Muscle layer of duodenum (tissue), 2 donors: ENCODE measurements around the gene ACACA.
"Not testable (repeated sequence)": the region's sequence is repeated elsewhere in the genome, so short reads cannot be mapped to it uniquely, and the experiment has no call there.

Experiments
- H3K27ac ChIP-seq: one replicate; pipeline ENCODE4 v1.7.0; 2013; ENCODE audit warnings: mild to moderate bottlenecking, low read length
- H3K27me3 ChIP-seq: one replicate; pipeline ENCODE4 v1.7.0; 2013; ENCODE audit warnings: low read depth, mild to moderate bottlenecking, control low read depth, low read length
- H3K36me3 ChIP-seq, 2 donors: one replicate each; pipeline ENCODE4 v1.7.0; 2013; ENCODE audit warnings: low read length in 2 of 2, control low read depth in 1 of 2, mild to moderate bottlenecking in 1 of 2; ENCODE audit not compliant: insufficient read depth in 2 of 2, control insufficient read depth in 1 of 2
- H3K4me1 ChIP-seq, 2 donors: one replicate each; pipeline ENCODE4 v1.7.0; 2013; ENCODE audit warnings: low read length in 2 of 2, mild to moderate bottlenecking in 2 of 2, control low read depth in 1 of 2, moderate library complexity in 1 of 2; ENCODE audit not compliant: insufficient read depth in 2 of 2, control insufficient read depth in 1 of 2
- H3K4me3 ChIP-seq, 2 donors: one replicate each; pipeline ENCODE4 v1.7.0; 2013; ENCODE audit warnings: low read length in 2 of 2, low read depth in 1 of 2, mild to moderate bottlenecking in 1 of 2
- H3K9me3 ChIP-seq, 2 donors: one replicate each; pipeline ENCODE4 v1.7.0; 2013; ENCODE audit warnings: low read length in 2 of 2, control low read depth in 1 of 2, mild to moderate bottlenecking in 1 of 2; ENCODE audit not compliant: control insufficient read depth in 1 of 2
- donor health status: healthy.

Gene ACACA

GRCh38 chr17:37079065-37079708 lies 327.4 kb downstream of the ACACA start:
- Histone ChIP-seq H3K36me3 (no peaks in the 10 kb centered on the region), H3K27ac (no peak overlapping the region), H3K27me3 (no peaks in the 10 kb centered on the region), H3K4me1 (no peaks in the 10 kb centered on the region), H3K9me3 (peaks cover 0 to 5% of the 10 kb centered on the region in 2 donors), H3K4me3 (no peak overlapping the region)

- H3K27ac ChIP-seq, H3K9me3 ChIP-seq, H3K27me3 ChIP-seq, H3K4me1 ChIP-seq, H3K36me3 ChIP-seq, H3K4me3 ChIP-seq: not testable (repeated sequence)
Observed at GRCh38 chr17:37073464-37073863, 333.2 kb downstream of the ACACA start.

- Histone ChIP-seq H3K36me3 (no peaks in the 10 kb centered on the region), H3K4me3 (no peak overlapping the region), H3K27me3 (no peaks in the 10 kb centered on the region), H3K27ac (no peak overlapping the region), H3K4me1 (no peaks in the 10 kb centered on the region), H3K9me3 (peaks cover 0 to 3% of the 10 kb centered on the region in 2 donors)
Observed at GRCh38 chr17:37069087-37069486, 337.5 kb downstream of the ACACA start.

- no peak overlapping the region for H3K4me3 ChIP-seq
- H3K27ac ChIP-seq = peak overlapping the region; percentile 39
Observed at GRCh38 chr17:37068266-37068665, 338.4 kb downstream of the ACACA start.

GRCh38 chr17:37067555-37068111 lies 339.0 kb downstream of the ACACA start:
- Histone ChIP-seq H3K27me3 (no peaks in the 10 kb centered on the region), H3K27ac (peak overlapping the region; percentile 39), H3K4me1 (no peaks in the 10 kb centered on the region), H3K4me3 (no peak overlapping the region), H3K36me3 (no peaks in the 10 kb centered on the region), H3K9me3 (peaks cover 0 to 3% of the 10 kb centered on the region in 2 donors)

More at GRCh38 chr17:37068266-37068665, 338.4 kb downstream of the ACACA start:
- H3K9me3 ChIP-seq = peaks cover 0 to 3% of the 10 kb centered on the region in 2 donors
- H3K27me3 ChIP-seq = no peaks in the 10 kb centered on the region
- no peaks in the 10 kb centered on the region for H3K36me3 ChIP-seq
- no peaks in the 10 kb centered on the region for H3K4me1 ChIP-seq

GRCh38 chr17:37066322-37067255 lies 340.0 kb downstream of the ACACA start:
- H3K36me3 ChIP-seq = no peaks in the 10 kb centered on the region
- no peak overlapping the region for H3K27ac ChIP-seq
- no peaks in the 10 kb centered on the region for H3K27me3 ChIP-seq
- no peaks in the 10 kb centered on the region for H3K4me1 ChIP-seq
- H3K4me3 ChIP-seq = no peak overlapping the region
- H3K9me3 ChIP-seq = peaks cover 0 to 3% of the 10 kb centered on the region in 2 donors

GRCh38 chr17:37065486-37066321 lies 340.9 kb downstream of the ACACA start:
- no peak overlapping the region for H3K4me3 ChIP-seq
- H3K27ac ChIP-seq = no peak overlapping the region
- no peaks in the 10 kb centered on the region for H3K36me3 ChIP-seq
- H3K4me1 ChIP-seq = no peaks in the 10 kb centered on the region
- H3K27me3 ChIP-seq = no peaks in the 10 kb centered on the region
- peaks cover 0 to 3% of the 10 kb centered on the region in 2 donors for H3K9me3 ChIP-seq

- Histone ChIP-seq H3K36me3 (no peaks in the 10 kb centered on the region), H3K27me3 (no peaks in the 10 kb centered on the region), H3K27ac (no peak overlapping the region), H3K4me3 (no peak overlapping the region), H3K4me1 (no peaks in the 10 kb centered on the region), H3K9me3 (peaks cover 0 to 3% of the 10 kb centered on the region in 2 donors)
Observed at GRCh38 chr17:37064956-37065355, 341.7 kb downstream of the ACACA start.

GRCh38 chr17:37064206-37064605 lies 342.4 kb downstream of the ACACA start:
- no peaks in the 10 kb centered on the region for H3K9me3 ChIP-seq
- no peaks in the 10 kb centered on the region for H3K4me1 ChIP-seq
- H3K4me3 ChIP-seq = no peak overlapping the region
- no peaks in the 10 kb centered on the region for H3K36me3 ChIP-seq
- H3K27ac ChIP-seq = no peak overlapping the region
- H3K27me3 ChIP-seq = no peaks in the 10 kb centered on the region

- Histone ChIP-seq H3K4me1 (no peaks in the 10 kb centered on the region), H3K36me3 (peaks cover under 1 to 1% of the 10 kb centered on the region in 2 donors), H3K9me3 (no peaks in the 10 kb centered on the region), H3K27me3 (no peaks in the 10 kb centered on the region), H3K27ac (no peak overlapping the region), H3K4me3 (no peak overlapping the region)
Observed at GRCh38 chr17:37062021-37062420, 344.6 kb downstream of the ACACA start.

GRCh38 chr17:37060928-37061327 lies 345.7 kb downstream of the ACACA start:
- peaks cover 4 to 9% of the 10 kb centered on the region in 2 donors for H3K36me3 ChIP-seq
- H3K4me3 ChIP-seq = no peak overlapping the region
- H3K27ac ChIP-seq = no peak overlapping the region
- H3K27me3 ChIP-seq = no peaks in the 10 kb centered on the region
- no peaks in the 10 kb centered on the region for H3K4me1 ChIP-seq
- H3K9me3 ChIP-seq = no peaks in the 10 kb centered on the region
